Measurements from ENCODE around the gene EMX1.

- TF ChIP-seq CTCF (IDR thresholded peaks at IDR 0.05; ENCODE audit: insufficient read depth, low read length) (no peak), POLR2AphosphoS5 (IDR thresholded peaks at IDR 0.05; ENCODE audit: low read depth) (no peak), REST (IDR thresholded peaks at IDR 0.05; ENCODE audit: insufficient replicate concordance, low read depth) (no peak)
Observed at GRCh38 chr2:72908741-72909140, 8.6 kb upstream of the EMX1 start.
